A673 (cell line): ENCODE results near the gene COL13A1. TPM values are rescaled to one million over a fixed set of nuclear protein-coding genes. Genes with fewer than 3 reads are reported as not detected.

ENCODE experiments used
- BruUV-seq: library from RNA; stranded (reverse); fragments of 400-500 nt; replicated peaks from 2 replicates; lab custom pipeline; 2021; lab: Mats Ljungman, UMichigan
- CTCF ChIA-PET: fragments of 300-600 bp; sonication (Branson Sonifier 250); formaldehyde crosslinking; loops from one replicate; lab custom pipeline; 2022; ENCODE audit warnings: antibody characterized with exemption; lab: Charles Lee
- POLR2A ChIA-PET: fragments of 300-600 bp; sonication (Branson Sonifier 250); formaldehyde crosslinking; loops from one replicate; lab custom pipeline; 2022; ENCODE audit warnings: antibody characterized with exemption; ENCODE audit not compliant: low non-redundant PET; lab: Charles Lee
- DNase-seq: peaks from one replicate; pipeline ENCODE4 v3.0.0-alpha.2; 2015; ENCODE audit warnings: low spot score
- H3K27ac ChIP-seq: fragments of 200-600 bp; sonication (generic); 2 replicates; pipeline ENCODE4 v1.5.1; 2016; ENCODE audit warnings: mixed run types, low read depth, mild to moderate bottlenecking, mixed read lengths, antibody characterized with exemption, low read length; ENCODE audit not compliant: poor library complexity, severe bottlenecking
- H3K27me3 ChIP-seq: fragments of 200-600 bp; sonication (generic); replicated peaks from 2 replicates; pipeline ENCODE4 v1.6.1; 2017; ENCODE audit warnings: mixed run types, low read depth, mild to moderate bottlenecking, mixed read lengths, antibody characterized with exemption, low read length; ENCODE audit not compliant: insufficient read depth, poor library complexity
- H3K36me3 ChIP-seq: fragments of 200-600 bp; sonication (generic); 2 replicates; pipeline ENCODE4 v1.6.1; 2016; ENCODE audit warnings: mixed run types, mild to moderate bottlenecking, mixed read lengths, antibody characterized with exemption, low read length; ENCODE audit not compliant: insufficient read depth, poor library complexity, severe bottlenecking
- H3K4me1 ChIP-seq: fragments of 200-600 bp; sonication (generic); 2 replicates; pipeline ENCODE4 v1.6.1; 2017; ENCODE audit warnings: mixed run types, mild to moderate bottlenecking, mixed read lengths, antibody characterized with exemption, low read length; ENCODE audit not compliant: insufficient read depth, poor library complexity, severe bottlenecking
- H3K4me3 ChIP-seq: fragments of 200-600 bp; sonication (generic); 2 replicates; pipeline ENCODE4 v1.5.1; 2016; ENCODE audit warnings: low read depth, mixed run types, mild to moderate bottlenecking, mixed read lengths, low read length; ENCODE audit not compliant: poor library complexity, severe bottlenecking
- H3K9me3 ChIP-seq: fragments of 200-600 bp; sonication (generic); 2 replicates; pipeline ENCODE4 v1.6.1; 2016; ENCODE audit warnings: mixed run types, low read depth, mild to moderate bottlenecking, mixed read lengths, antibody characterized with exemption, low read length; ENCODE audit not compliant: poor library complexity, severe bottlenecking
- CTCF ChIP-seq: fragments of 300-800, 200-600 bp; sonication (generic); conservative IDR thresholded peaks from 2 replicates; pipeline ENCODE4 v1.5.1; 2017; ENCODE audit warnings: low read depth, mild to moderate bottlenecking, antibody characterized with exemption, low read length, moderate library complexity, mixed read lengths
- EZH2 ChIP-seq: fragments of 200-600 bp; sonication (generic); IDR thresholded peaks from 2 replicates; pipeline ENCODE4 v1.6.1; 2017; ENCODE audit warnings: borderline replicate concordance, low read depth, mild to moderate bottlenecking, mixed read lengths, antibody characterized with exemption, low read length; ENCODE audit not compliant: poor library complexity, severe bottlenecking
- intact Hi-C: fragments of 100-400 bp; cut with micrococcal nuclease; formaldehyde crosslinking; loops from one replicate; pipeline ENCODE4 v1.10.0; 2022; ENCODE audit not compliant: unreplicated experiment
- total RNA-seq: library from RNA; stranded (reverse); gene quantifications from 2 replicates; pipeline ENCODE4 v1.2.3, GENCODE V29; 2021

COL13A1 gene
- total RNA-seq, 1 experiment from 2014 or later, result 2.0 TPM

GRCh38 chr10:69955897-69956740 is 154.4 kb downstream of the COL13A1 start:
- intact Hi-C loops, result no loop called here
- peaks cover 38% of the 10 kb centered on the region for H3K4me1 ChIP-seq
- no peak overlapping the region for H3K27ac ChIP-seq
- no peak overlapping the region for H3K4me3 ChIP-seq
- POLR2A ChIA-PET, result no interaction called here
- H3K27me3 ChIP-seq, result no peaks in the 10 kb centered on the region
- CTCF ChIA-PET, result interaction anchor here (0.7 kb wide), 1 partner anchor 14 kb away, joined by 3 read pairs; no protein-coding TSS in a partner anchor
- TF ChIP-seq CTCF (no peak), EZH2 (no peak)
- no TSS peak for BruUV-seq
- H3K36me3 ChIP-seq, result no peaks in the 10 kb centered on the region
- DNase-seq, result no peak
- no peaks in the 10 kb centered on the region for H3K9me3 ChIP-seq

GRCh38 chr10:69956741-69957230 is 155.1 kb downstream of the COL13A1 start:
- Histone ChIP-seq H3K27ac (no peak overlapping the region), H3K27me3 (no peaks in the 10 kb centered on the region), H3K4me3 (no peak overlapping the region), H3K4me1 (peaks cover 39% of the 10 kb centered on the region), H3K36me3 (no peaks in the 10 kb centered on the region), H3K9me3 (no peaks in the 10 kb centered on the region)
- ChIA-PET CTCF (no interaction called here), POLR2A (no interaction called here)
- DNase-seq, result no peak
- intact Hi-C loops, result no loop called here
- BruUV-seq, result no TSS peak
- no peak for TF ChIP-seq EZH2

GRCh38 chr10:69957241-69957885 is 155.7 kb downstream of the COL13A1 start:
- intact Hi-C loops, result no loop called here
- POLR2A ChIA-PET, result no interaction called here
- TF ChIP-seq CTCF (no peak), EZH2 (no peak)
- peaks cover 39% of the 10 kb centered on the region for H3K4me1 ChIP-seq
- CTCF ChIA-PET, result interaction anchor here (0.5 to 1.2 kb wide), 4 partner anchors 19 to 168 kb away, joined by 3 to 9 read pairs (median 4); no protein-coding TSS in a partner anchor
- no peaks in the 10 kb centered on the region for H3K36me3 ChIP-seq
- H3K4me3 ChIP-seq, result no peak overlapping the region
- no peaks in the 10 kb centered on the region for H3K9me3 ChIP-seq
- BruUV-seq, result no TSS peak
- no peak for DNase-seq
- H3K27me3 ChIP-seq, result no peaks in the 10 kb centered on the region
- no peak overlapping the region for H3K27ac ChIP-seq
